Measurements from ENCODE around the gene TMEM240. TPM values are rescaled to one million over a fixed set of nuclear protein-coding genes. Genes with fewer than 3 reads are reported as not detected.
"Not testable (repeated sequence)": the region's sequence is repeated elsewhere in the genome, so short reads cannot be mapped to it uniquely, and the experiment has no call there.

TMEM240 gene
- total RNA-seq, 4 donors from 2014 or later, result 1.0 to 1.7 (median 1.1) TPM; not detected in 1

- 95% methylated on average over 4 of the region's 4 CpGs for WGBS
- H3K9me3 ChIP-seq, result peaks cover 4% of the 10 kb centered on the region
- H3K27me3 ChIP-seq, result no peaks in the 10 kb centered on the region
- TF ChIP-seq EP300 (IDR thresholded peaks at IDR 0.05), result no peak
- TF ChIP-seq POLR2AphosphoS5 (IDR thresholded peaks at IDR 0.05), result no peak
- no peak for TF ChIP-seq POLR2A (IDR thresholded peaks at IDR 0.05)
- no peak for TF ChIP-seq CTCF (IDR thresholded peaks at IDR 0.05)
- H3K27ac ChIP-seq, result no peak overlapping the region
- H3K36me3 ChIP-seq, result peaks cover 40% of the 10 kb centered on the region
- no peaks in the 10 kb centered on the region for H3K4me1 ChIP-seq
- DNase-seq (ENCODE audit: low spot score in 2 of 2), result no peak
- H3K4me3 ChIP-seq, result no peak overlapping the region
Observed at GRCh38 chr1:1531947-1532346, 8.5 kb downstream of the TMEM240 start.

DNA sequence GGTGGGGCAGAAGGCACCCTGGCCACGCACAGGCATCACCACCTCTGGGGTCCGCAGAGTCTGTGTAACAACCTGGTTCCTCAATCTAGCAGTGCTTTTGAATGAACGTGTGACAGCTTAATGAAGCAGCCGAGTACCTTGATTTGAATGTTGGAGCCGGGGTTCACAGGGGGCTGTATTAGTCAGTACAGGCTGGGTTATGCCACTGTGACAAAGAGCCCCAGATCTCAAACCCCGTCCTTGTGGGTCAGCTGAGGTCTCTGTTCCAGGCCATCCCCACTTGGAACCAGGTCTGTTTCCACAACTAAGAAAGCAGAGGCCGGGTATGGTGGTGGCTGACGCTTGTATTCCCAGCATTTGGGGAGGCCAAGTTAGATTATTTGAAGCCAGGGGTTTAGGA, 10.5 kb downstream of the TMEM240 start:
- Histone ChIP-seq H3K9me3 (peaks cover 4% of the 10 kb centered on the region), H3K4me3 (no peak overlapping the region), H3K27me3 (no peaks in the 10 kb centered on the region), H3K4me1 (no peaks in the 10 kb centered on the region), H3K36me3 (peaks cover 56% of the 10 kb centered on the region), H3K27ac (no peak overlapping the region)
- TF ChIP-seq CTCF (IDR thresholded peaks at IDR 0.05) (no peak), EP300 (IDR thresholded peaks at IDR 0.05) (no peak), POLR2AphosphoS5 (IDR thresholded peaks at IDR 0.05) (no peak), POLR2A (IDR thresholded peaks at IDR 0.05) (no peak)
- 99% methylated on average over 8 of the region's 8 CpGs for WGBS
- no peak for DNase-seq (ENCODE audit: low spot score in 2 of 2)

GRCh38 chr1:1529321-1529720, 11.1 kb downstream of the TMEM240 start:
- Histone ChIP-seq H3K27ac (no peak overlapping the region), H3K4me1 (no peaks in the 10 kb centered on the region), H3K9me3 (peaks cover 4% of the 10 kb centered on the region), H3K27me3 (no peaks in the 10 kb centered on the region), H3K36me3 (peaks cover 53% of the 10 kb centered on the region), H3K4me3 (no peak overlapping the region)
- DNase-seq (ENCODE audit: low spot score in 2 of 2), result no peak
- WGBS, result 96% methylated on average over 4 of the region's 18 CpGs
- no peak for TF ChIP-seq CTCF (IDR thresholded peaks at IDR 0.05)
- no peak for TF ChIP-seq POLR2AphosphoS5 (IDR thresholded peaks at IDR 0.05)
- no peak for TF ChIP-seq EP300 (IDR thresholded peaks at IDR 0.05)
- TF ChIP-seq POLR2A (IDR thresholded peaks at IDR 0.05), result no peak

- Histone ChIP-seq H3K4me3 (no peak overlapping the region), H3K9me3 (peaks cover 4% of the 10 kb centered on the region), H3K27me3 (no peaks in the 10 kb centered on the region), H3K36me3 (peaks cover 56% of the 10 kb centered on the region), H3K27ac (no peak overlapping the region), H3K4me1 (no peaks in the 10 kb centered on the region)
- no peak for TF ChIP-seq POLR2AphosphoS5 (IDR thresholded peaks at IDR 0.05)
- no peak for TF ChIP-seq CTCF (IDR thresholded peaks at IDR 0.05)
- TF ChIP-seq POLR2A (IDR thresholded peaks at IDR 0.05), result no peak
- TF ChIP-seq EP300 (IDR thresholded peaks at IDR 0.05), result no peak
- no peak for DNase-seq (ENCODE audit: low spot score in 2 of 2)
- 91% methylated on average over 24 of the region's 37 CpGs for WGBS
Observed at GRCh38 chr1:1528301-1529267, 11.8 kb downstream of the TMEM240 start.

DNA sequence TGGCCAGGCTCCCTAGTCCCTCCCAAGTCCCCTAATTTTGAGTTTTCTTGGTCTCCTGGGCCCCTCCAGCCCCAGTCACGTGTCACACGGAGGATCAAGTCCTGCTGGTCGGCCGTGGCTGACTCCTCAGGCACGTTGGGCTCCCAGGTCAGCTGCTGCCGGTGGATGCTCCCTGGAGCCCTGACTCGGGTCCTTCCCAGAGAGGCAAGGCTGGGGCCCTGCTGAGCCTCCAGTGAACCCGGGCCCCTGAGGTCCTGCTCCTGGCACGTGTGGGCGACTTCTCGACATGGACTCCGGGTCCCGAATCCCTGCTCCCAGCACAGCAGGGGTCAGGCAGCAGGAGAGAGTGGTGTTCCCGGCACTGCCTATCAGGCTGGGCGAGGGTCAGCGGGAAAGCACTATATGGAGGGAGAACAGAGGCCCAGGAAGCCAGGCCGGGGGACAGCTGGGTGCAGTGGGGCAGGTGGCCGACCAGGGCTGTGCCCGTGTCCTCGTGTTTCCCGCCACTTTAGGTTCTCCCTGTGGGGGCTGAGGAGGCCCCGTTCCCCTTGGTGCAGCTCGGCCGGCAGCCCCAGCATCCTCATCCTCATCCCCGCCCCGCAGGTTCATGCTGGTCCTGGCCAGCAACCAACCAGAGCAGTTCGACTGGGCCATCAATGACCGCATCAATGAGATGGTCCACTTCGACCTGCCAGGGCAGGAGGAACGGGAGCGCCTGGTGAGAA, 13.2 kb downstream of the TMEM240 start:
- H3K9me3 ChIP-seq, result peaks cover 4% of the 10 kb centered on the region
- H3K27ac ChIP-seq, result no peak overlapping the region
- WGBS, result 92% methylated on average over 7 of the region's 31 CpGs
- no peak for TF ChIP-seq EP300 (IDR thresholded peaks at IDR 0.05)
- no peak for TF ChIP-seq POLR2AphosphoS5 (IDR thresholded peaks at IDR 0.05)
- no peak for TF ChIP-seq CTCF (IDR thresholded peaks at IDR 0.05)
- TF ChIP-seq POLR2A (IDR thresholded peaks at IDR 0.05), result no peak
- H3K4me1 ChIP-seq, result no peaks in the 10 kb centered on the region
- peaks cover 65% of the 10 kb centered on the region for H3K36me3 ChIP-seq
- DNase-seq (ENCODE audit: low spot score in 2 of 2), result no peak
- H3K4me3 ChIP-seq, result no peak overlapping the region
- no peaks in the 10 kb centered on the region for H3K27me3 ChIP-seq

DNA sequence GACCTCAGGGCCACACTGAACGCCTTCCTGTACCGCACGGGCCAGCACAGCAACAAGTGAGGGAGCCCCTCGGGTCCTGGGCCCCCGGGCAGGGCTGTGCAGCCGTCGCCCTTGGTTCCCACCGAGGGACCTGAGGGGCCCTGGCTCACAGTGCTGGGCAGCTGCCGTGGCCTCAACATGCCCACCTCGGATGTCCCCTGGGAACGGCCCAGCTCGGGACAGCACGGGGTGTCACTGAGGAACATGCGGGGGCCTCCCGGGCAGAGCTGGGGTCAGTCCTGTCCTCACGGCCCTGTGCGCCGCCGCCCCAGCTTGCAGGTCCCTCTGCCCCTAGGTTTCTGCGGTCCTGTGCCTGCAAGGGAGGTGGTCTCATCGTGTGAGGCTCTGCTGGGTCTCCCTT, 13.9 kb downstream of the TMEM240 start:
- not testable (repeated sequence) for H3K27ac ChIP-seq; H3K27me3 ChIP-seq; DNase-seq (ENCODE audit: low spot score in 2 of 2); H3K4me1 ChIP-seq; H3K4me3 ChIP-seq; H3K9me3 ChIP-seq
- WGBS, result no CpG with 5 or more reads among the region's 21 CpGs
- H3K36me3 ChIP-seq, result peaks cover 68% of the 10 kb centered on the region

GRCh38 chr1:1524750-1525383, 15.6 kb downstream of the TMEM240 start:
- not testable (repeated sequence) for H3K27ac ChIP-seq; H3K9me3 ChIP-seq; DNase-seq (ENCODE audit: low spot score in 2 of 2); H3K27me3 ChIP-seq; H3K4me1 ChIP-seq; H3K4me3 ChIP-seq
- over 99% methylated on average over 13 of the region's 30 CpGs for WGBS
- H3K36me3 ChIP-seq, result peaks cover 76% of the 10 kb centered on the region
